GM10847 (cell line): Measurements from ENCODE around the gene MORC4.

Source experiments
- POLR2A ChIP-seq: IDR thresholded peaks from 2 replicates; pipeline ENCODE4 v1.6.1; 2011; ENCODE audit not compliant: insufficient read length; ENCODE audit errors: extremely low read depth

MORC4 gene

DNA sequence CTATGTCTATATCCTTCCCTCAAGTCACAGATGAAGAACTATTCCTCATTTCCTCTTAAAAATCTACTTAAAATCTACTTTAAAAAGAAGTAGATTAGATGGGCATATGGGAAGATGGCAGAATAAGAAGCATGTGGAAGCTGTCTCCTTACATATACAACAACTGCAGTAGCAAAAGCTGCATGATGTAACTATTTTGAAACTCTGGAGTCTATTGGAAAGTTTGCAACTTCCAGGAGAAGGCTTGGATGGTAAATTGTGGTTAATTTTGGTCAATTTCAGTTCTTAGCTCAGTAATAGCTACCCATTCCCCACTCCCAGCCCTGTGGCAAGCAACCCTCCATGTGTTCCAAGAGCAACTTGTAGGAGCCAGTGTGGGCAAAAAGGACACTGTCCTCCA, 36.9 kb downstream of the MORC4 start:
- TF ChIP-seq POLR2A: no peak

DNA sequence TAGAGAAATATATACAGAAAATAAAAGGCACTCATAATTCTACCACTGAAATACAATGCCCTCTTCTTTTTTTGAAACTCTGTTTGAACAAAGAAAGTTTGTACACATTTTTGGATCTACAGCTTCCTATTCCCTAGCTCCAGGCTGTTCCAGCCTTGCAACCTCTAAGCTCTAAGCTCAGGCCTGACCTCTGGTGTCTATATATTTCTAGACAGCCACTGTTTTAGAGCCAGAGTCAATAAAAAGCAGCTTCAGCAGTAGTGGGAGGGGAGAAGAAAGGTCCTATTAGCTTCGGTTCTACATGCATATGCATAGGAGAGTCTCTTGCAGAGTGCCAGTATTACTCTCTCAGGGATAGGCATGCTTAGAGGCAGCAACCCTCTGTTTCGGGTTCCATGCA, 40.1 kb downstream of the MORC4 start:
- TF ChIP-seq POLR2A: no peak

DNA sequence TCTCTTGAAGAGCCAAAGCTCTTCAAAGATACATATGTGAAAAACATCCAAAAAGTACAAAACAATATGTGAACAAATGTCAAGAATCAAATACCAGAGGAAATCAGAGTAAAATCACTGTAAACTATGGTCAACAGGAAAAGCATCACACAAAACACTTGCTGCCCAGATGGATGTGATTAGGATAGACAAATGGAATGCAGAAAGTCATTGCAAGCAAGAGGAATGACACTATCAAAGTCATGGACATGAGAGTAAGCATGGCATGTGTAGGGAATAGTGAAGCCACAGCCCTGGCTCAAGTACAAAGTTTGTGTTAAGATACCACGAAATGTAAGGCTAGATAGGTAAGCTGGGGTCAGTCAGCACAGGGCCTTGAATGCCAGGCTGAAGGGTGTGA, 42.2 kb downstream of the MORC4 start:
- TF ChIP-seq POLR2A: no peak

DNA sequence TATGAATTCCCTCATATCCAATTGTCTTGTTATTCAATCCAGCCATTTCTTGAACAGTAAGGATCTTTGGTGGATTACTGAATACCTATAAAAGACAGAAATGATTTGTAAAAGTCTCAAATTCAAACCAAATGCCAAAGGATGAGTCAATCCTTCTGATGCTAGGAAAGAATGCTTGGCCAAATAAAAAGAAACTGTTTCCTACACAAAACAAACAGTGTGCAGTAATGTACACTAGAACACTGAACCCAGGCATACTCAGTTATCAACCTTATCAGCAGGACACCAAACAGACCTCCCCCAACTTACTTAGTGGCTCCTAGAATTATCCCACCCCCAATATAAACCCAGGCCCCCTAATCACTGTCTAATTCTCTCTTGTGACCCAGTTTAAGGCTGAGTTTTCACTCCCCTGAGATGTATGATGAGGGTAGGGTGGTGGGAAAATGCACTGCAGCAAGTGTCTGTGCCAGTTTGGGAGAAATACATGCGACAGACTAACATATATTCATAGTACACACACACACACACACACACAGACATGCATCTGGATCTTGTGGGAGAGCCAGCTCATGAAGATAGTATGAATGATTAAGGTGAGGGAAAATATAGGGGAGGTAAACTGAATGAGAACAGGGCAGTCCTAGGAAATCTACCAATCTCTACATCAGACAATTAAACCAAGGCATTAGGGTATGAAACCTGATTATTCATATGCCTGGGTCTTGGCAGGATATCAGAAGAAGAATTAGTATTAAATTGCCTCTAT, 44.8 kb downstream of the MORC4 start:
- TF ChIP-seq POLR2A: no peak

DNA sequence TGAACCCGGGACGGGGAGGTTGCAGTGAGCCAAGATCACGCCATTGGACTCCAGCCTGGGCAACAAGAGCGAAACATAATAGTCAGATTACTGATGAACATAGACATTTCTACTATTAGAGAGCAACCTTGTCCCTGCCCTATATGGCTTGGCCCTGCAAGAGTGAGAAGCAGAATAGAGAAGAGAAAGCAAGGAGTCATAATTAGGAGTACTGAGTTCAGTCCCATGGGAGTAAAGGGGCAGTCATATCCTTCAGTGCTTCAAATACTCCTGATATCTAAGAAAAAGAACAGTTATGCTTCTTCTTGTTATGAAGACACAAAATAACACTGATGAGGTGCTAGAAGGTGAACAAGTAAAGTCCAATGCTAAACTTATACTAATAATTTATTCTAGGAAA, 46.0 kb downstream of the MORC4 start:
- TF ChIP-seq POLR2A: no peak

DNA sequence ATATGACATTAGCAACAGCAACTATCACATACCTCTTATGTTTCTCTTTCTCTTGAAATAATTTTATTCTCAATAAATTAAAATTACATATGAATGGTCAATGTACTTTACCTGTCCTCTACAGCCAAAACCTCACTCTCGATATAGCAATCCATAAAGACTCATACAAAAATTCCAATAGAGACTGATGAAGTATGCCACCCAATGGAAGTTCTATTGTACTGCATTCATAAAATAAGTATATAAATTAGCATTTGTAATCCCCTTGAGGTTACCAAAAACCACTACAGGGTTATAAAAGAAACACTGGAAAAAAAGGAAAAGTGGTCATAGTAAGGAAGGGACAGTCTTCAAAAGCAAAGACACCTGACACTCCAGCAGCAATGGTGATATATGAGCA, 47.0 kb downstream of the MORC4 start:
- no peak for TF ChIP-seq POLR2A

DNA sequence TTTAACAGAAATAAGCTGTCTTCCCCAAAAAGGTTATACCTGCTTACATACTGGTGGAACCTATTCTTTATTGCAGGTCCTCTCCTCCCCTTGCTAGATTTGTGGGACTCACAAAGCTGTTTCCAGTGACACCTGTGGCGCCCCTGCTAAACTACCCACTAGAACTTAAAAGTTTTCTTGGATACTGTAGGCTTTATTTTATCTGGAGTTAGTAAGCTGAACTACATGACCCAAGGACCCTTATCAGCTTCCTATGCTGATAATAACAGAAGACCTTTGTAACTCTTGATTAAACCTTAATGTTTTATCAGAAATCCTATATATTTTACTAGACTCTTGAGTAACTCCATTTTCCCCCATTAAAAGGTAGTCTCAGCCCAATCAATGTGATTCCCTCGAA, 47.5 kb downstream of the MORC4 start:
- no peak for TF ChIP-seq POLR2A

DNA sequence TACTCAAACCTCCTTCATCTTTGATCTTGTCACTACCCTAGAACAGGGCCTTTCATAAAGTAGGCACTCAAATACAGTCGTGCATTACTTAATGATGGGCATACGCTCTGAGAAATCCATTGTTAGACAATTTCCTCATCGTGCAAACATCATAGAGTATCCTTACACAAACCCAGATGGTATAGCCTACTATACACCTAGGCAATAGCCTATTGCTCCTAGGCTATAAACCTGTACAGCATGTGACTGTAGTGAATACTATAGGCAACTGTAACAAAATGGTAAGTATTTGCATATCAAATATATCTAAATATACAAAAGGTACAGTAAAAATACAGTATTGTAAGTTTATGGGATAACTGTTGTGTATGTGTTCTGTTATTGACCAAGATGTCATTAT, 47.9 kb downstream of the MORC4 start:
- TF ChIP-seq POLR2A: no peak

DNA sequence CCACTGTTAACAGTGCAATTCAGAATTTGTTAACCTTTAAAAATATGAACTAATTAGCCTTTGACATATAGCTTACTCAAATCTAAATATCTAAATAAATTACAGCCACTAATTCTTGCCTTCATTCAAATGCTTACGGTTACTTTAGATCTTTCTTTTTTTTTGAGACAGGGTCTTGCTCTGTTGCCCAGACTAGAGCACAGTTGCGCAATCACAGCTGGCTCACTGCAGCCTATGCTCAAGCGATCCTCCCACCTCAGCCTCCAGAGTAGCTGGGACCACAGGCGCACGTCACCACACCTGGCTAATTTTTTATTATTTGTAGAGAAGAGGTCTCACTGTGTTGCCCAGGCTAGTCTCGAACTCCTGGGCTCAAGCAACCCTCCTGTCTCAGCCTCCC, 48.8 kb downstream of the MORC4 start:
- TF ChIP-seq POLR2A: no peak

DNA sequence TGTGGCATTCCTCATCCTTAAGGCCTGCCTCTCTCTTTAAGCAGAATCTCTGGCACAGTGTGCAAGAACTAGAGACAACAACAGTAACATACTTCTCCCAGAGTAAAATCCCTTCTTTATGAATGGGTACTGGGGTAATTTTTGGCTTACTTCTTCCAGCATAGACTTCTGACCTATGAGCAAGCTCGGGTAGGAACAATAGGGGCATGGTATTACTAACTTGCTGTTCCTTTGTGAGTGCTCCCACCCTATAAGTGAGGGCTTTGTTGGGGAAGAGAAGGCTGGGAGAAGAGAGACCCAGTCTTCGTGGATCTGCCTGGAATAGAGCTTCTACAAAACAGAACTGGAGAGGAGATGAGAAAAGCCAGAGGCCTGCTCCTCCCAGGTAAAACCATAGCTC, 49.6 kb downstream of the MORC4 start:
- no peak for TF ChIP-seq POLR2A

DNA sequence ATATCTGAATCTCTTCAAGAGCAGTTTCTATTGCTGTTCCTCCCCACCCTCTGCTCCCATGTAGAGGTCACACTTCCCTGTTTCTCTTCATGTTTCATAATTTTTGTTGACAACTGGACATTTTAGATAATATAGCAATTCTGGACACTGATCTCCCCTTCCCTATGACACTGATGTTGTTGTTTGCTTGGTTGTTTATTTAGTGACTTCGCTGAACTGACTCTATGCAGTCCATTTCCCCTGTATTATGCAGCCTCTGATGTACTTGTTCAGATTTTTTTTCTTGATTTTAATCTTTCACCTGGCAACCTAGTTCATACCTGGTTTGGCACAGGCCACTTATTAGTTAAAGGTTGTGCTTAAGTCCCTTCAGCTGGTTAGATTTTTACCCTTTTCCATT, 50.6 kb downstream of the MORC4 start:
- TF ChIP-seq POLR2A: no peak

DNA sequence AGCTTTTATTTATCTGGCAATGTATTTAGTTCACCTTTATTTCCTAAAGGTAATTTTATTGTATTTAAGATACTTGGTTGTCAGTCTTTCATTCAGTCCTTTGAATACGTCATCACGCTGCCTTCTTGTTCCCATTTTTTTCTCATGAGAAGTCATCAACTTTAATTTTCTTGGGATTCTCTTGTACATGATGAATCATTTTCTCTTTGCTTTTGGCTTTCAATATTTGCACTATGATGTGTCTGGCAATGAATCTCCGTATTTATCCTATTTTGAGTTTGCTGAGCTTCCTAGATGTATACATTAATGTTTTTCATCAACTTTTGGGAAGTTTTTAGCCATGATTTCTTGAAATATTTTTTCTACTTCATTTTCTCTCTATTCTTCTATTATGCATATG, 51.4 kb downstream of the MORC4 start:
- no peak for TF ChIP-seq POLR2A

DNA sequence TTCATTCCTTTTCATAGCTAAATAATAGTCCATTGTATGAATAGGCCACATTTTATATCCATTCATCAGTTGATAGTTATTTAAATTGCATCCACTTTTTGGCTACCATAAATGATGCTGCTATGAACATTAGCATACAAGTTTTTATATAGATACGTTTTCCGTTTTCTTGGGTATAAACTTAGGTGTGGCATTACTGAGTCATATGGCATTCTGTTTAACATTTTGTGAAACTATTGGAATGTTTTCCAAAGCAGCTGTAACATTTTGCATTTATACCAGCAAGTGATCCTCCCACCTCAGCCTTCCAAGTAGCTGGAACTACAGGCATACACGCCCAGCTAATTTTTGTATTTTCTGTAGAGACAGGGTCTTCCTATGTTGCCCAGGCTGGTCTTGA, 53.5 kb downstream of the MORC4 start:
- no peak for TF ChIP-seq POLR2A

DNA sequence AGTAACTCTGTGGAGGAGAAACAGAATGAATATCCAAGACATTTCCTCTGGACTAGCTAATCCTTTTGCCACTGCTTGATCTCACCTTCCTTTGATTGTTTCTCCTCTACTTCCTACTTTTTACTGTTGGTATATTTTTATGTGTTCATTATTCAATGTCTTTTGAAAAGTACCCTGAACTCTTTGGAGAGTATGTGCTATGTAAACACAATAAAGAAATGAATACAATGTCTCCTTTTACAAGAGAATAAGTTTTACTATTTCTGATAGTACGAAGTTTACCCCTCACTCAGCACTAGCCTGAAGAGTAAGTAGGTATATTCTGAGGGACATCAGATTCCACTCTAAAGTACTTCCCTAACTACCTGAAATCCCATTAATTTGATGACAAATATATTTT, 59.9 kb downstream of the MORC4 start:
- TF ChIP-seq POLR2A: no peak

DNA sequence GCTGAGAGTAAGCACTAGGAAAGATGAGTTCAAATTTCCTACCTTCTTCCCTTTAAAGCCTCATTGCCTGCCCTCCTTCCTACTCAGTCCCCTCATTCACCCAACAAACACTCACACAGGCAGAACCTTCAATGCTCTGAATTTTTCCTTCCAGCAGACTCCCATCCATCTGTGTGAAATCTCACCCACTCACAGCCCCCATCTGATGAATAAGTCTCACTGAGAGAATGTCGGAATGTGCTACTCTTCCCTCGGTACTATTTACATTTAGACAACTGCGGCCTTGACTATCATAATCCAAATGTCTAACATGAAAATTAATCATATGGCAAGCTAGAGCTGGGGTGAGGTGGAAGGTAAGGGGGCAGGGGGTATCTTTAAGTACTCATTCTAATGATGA, 60.4 kb downstream of the MORC4 start:
- TF ChIP-seq POLR2A: no peak

DNA sequence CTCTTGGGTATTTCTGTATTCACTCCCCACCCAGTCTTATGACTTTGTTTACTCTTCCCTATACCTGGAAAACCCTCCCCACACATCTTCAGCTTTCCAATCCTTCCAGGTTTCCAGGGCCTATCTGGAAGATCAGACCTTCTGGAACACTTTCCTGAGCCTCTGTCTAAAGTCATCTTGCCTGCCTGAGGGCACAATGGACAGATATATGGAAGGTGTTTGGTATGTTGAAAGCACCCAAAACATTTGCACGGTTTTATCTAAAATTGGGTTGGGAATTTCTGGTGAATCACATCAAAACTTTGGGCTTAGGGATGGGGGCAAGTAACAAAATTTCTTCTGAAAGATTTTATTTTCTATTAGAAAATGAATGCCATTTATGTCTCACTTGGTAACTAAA, 63.8 kb downstream of the MORC4 start:
- no peak for TF ChIP-seq POLR2A

DNA sequence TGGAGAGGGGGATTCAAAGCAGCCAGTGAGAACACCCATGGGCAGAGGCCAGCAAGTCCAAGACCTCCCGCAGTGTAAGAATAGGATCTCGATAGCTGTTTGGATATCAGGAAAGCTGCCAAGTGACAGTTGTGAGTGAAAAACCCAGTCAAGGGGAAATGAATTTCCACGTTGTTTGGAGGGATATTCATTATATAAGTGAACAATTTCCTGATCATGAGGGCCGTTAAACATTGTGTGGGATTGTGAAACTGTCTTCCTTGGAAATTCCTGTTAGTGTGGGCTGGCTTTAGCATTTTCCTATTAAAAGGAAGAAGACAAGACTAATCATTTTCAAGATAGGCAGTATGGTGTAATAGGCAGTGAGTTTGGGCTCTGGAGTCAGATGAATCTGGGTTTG, 64.8 kb downstream of the MORC4 start:
- no peak for TF ChIP-seq POLR2A
